ENCODE results near the gene ZNF407. TPM values are rescaled to one million over a fixed set of nuclear protein-coding genes. Genes with fewer than 3 reads are reported as not detected.

The ZNF407 gene
- total RNA-seq, 1 donor = 16.6 TPM

GRCh38 chr18:75108579-75109318 is 511.1 kb downstream of the ZNF407 start:
- no peaks in the 10 kb centered on the region for H4K20me1 ChIP-seq (ENCODE audit: insufficient read depth, low read length)
- H3K27me3 ChIP-seq (ENCODE audit: insufficient read depth, low read length) = peaks cover 12% of the 10 kb centered on the region
- no peak for TF ChIP-seq CTCF (IDR thresholded peaks at IDR 0.05; ENCODE audit: extremely low read depth, low read depth, low read length)
- H3K4me3 ChIP-seq (ENCODE audit: insufficient read depth, low read length) = no peak overlapping the region
- no peaks in the 10 kb centered on the region for H3K79me2 ChIP-seq (ENCODE audit: insufficient read depth, low read length)
- no peak overlapping the region for H2AFZ ChIP-seq (ENCODE audit: low read length)
- H3K4me1 ChIP-seq (ENCODE audit: insufficient read depth, low read length) = no peaks in the 10 kb centered on the region
- H3K9me3 ChIP-seq (ENCODE audit: low read depth, low read length) = no peaks in the 10 kb centered on the region
- H3K27ac ChIP-seq (ENCODE audit: low read depth, low read length) = no peak overlapping the region
- H3K36me3 ChIP-seq (ENCODE audit: insufficient read depth, low read length) = no peaks in the 10 kb centered on the region
- H3K4me2 ChIP-seq (ENCODE audit: insufficient read depth, low read length) = no peak overlapping the region
- DNase-seq (ENCODE audit: insufficient read length, low spot score, missing footprints) = no peak

DNA sequence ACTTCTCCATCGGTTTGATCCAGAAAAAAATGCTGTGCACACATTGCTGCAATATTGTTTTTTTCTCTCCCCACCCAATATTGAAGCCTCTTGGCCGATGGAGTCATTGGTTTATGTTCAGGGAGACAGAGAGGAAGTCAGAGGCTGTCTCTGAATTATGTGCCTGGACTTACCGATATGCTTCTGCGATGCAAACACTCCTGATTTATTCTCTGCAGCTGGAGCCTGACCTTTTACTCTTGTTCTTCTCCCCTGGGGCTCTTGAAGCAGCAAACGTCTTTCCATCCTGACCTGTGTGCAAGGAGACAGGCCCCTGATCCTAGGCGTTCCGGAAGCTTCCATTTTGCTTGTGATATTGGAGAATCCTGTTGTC is 511.6 kb downstream of the ZNF407 start:
- peaks cover 12% of the 10 kb centered on the region for H3K27me3 ChIP-seq (ENCODE audit: insufficient read depth, low read length)
- no peak for TF ChIP-seq CTCF (IDR thresholded peaks at IDR 0.05; ENCODE audit: extremely low read depth, low read depth, low read length)
- H3K4me1 ChIP-seq (ENCODE audit: insufficient read depth, low read length) = no peaks in the 10 kb centered on the region
- no peak overlapping the region for H3K27ac ChIP-seq (ENCODE audit: low read depth, low read length)
- H3K4me3 ChIP-seq (ENCODE audit: insufficient read depth, low read length) = no peak overlapping the region
- H3K36me3 ChIP-seq (ENCODE audit: insufficient read depth, low read length) = no peaks in the 10 kb centered on the region
- no peak for DNase-seq (ENCODE audit: insufficient read length, low spot score, missing footprints)
- no peak overlapping the region for H2AFZ ChIP-seq (ENCODE audit: low read length)
- H4K20me1 ChIP-seq (ENCODE audit: insufficient read depth, low read length) = no peaks in the 10 kb centered on the region
- no peaks in the 10 kb centered on the region for H3K9me3 ChIP-seq (ENCODE audit: low read depth, low read length)
- H3K4me2 ChIP-seq (ENCODE audit: insufficient read depth, low read length) = no peak overlapping the region
- no peaks in the 10 kb centered on the region for H3K79me2 ChIP-seq (ENCODE audit: insufficient read depth, low read length)

DNA sequence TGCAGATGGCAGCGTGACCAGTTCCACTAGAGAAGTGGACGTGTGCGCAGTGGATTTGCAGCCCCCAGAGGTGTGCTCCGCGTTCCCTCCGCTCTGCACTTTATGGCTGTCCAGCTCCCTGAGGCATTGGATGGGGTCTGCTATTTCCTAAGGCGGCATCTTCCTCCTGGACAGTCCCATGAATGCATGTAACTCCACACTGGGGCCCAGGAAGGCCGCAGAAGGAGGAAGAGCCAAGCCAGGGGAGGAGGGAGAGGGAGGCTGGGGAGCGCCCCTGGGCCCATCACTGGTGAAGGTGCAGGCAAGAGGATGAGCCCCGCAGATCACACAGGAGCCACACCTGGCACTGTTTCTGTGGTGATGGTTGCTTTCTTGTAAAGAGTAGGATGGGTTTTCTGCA is 512.1 kb downstream of the ZNF407 start:
- Histone ChIP-seq H3K36me3 (ENCODE audit: insufficient read depth, low read length) (no peaks in the 10 kb centered on the region), H3K79me2 (ENCODE audit: insufficient read depth, low read length) (no peaks in the 10 kb centered on the region), H3K4me3 (ENCODE audit: insufficient read depth, low read length) (no peak overlapping the region), H4K20me1 (ENCODE audit: insufficient read depth, low read length) (no peaks in the 10 kb centered on the region), H3K4me2 (ENCODE audit: insufficient read depth, low read length) (no peak overlapping the region), H2AFZ (ENCODE audit: low read length) (no peak overlapping the region), H3K4me1 (ENCODE audit: insufficient read depth, low read length) (no peaks in the 10 kb centered on the region), H3K9me3 (ENCODE audit: low read depth, low read length) (no peaks in the 10 kb centered on the region), H3K27ac (ENCODE audit: low read depth, low read length) (no peak overlapping the region), H3K27me3 (ENCODE audit: insufficient read depth, low read length) (peaks cover 12% of the 10 kb centered on the region)
- no peak for DNase-seq (ENCODE audit: insufficient read length, low spot score, missing footprints)
- TF ChIP-seq CTCF (IDR thresholded peaks at IDR 0.05; ENCODE audit: extremely low read depth, low read depth, low read length) = no peak

- H3K4me3 ChIP-seq (ENCODE audit: insufficient read depth, low read length) = no peak overlapping the region
- H4K20me1 ChIP-seq (ENCODE audit: insufficient read depth, low read length) = no peaks in the 10 kb centered on the region
- no peaks in the 10 kb centered on the region for H3K9me3 ChIP-seq (ENCODE audit: low read depth, low read length)
- H3K79me2 ChIP-seq (ENCODE audit: insufficient read depth, low read length) = no peaks in the 10 kb centered on the region
- TF ChIP-seq CTCF (IDR thresholded peaks at IDR 0.05; ENCODE audit: extremely low read depth, low read depth, low read length) = no peak
- H3K4me1 ChIP-seq (ENCODE audit: insufficient read depth, low read length) = no peaks in the 10 kb centered on the region
- peaks cover 12% of the 10 kb centered on the region for H3K27me3 ChIP-seq (ENCODE audit: insufficient read depth, low read length)
- H3K27ac ChIP-seq (ENCODE audit: low read depth, low read length) = no peak overlapping the region
- no peak overlapping the region for H2AFZ ChIP-seq (ENCODE audit: low read length)
- H3K4me2 ChIP-seq (ENCODE audit: insufficient read depth, low read length) = no peak overlapping the region
- H3K36me3 ChIP-seq (ENCODE audit: insufficient read depth, low read length) = no peaks in the 10 kb centered on the region
- no peak for DNase-seq (ENCODE audit: insufficient read length, low spot score, missing footprints)
Observed at GRCh38 chr18:75110311-75110710, 512.6 kb downstream of the ZNF407 start.

All from osteoblast (primary cell).